ENCODE data around the gene BLOC1S2.
"Not testable (repeated sequence)": the region's sequence is repeated elsewhere in the genome, so short reads cannot be mapped to it uniquely, and the experiment has no call there.

The BLOC1S2 gene
- total RNA-seq: 54.4 to 159 (median 93.8) reads per million in 18 experiments

- peak; percentile 89 to 96 for DNase-seq
These were observed at the start of gene BLOC1S2 for GRCh38 chr10:100286051-100287033. Gene BLOC1S2, minus strand, starts transcription at chr10:100286680. Its CDS starts 21 bp downstream, at chr10:100286659.

DNA sequence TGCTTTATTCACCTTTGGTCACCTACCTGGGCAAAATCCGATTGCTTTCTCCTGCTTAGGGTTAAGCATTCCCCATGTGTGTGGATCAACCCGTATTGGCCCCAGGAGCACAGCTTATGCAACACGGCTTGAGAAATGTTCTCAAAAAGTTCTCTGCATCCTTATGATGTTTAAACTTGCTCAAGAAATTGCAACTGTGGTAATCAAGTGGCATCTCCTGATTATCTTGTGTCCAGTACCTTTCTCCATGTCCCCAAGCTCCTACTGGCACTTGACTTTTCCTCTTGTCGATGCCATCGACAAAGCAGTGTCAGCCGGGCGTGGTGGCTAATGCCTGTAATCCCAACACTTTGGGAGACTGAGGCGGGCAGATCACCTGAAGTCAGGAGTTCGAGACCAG, 48.3 kb upstream of the BLOC1S2 start:
- DNase-seq: no peak

GRCh38 chr10:100333661-100334440, 47.4 kb upstream of the BLOC1S2 start:
- DNase-seq: no peak

DNA sequence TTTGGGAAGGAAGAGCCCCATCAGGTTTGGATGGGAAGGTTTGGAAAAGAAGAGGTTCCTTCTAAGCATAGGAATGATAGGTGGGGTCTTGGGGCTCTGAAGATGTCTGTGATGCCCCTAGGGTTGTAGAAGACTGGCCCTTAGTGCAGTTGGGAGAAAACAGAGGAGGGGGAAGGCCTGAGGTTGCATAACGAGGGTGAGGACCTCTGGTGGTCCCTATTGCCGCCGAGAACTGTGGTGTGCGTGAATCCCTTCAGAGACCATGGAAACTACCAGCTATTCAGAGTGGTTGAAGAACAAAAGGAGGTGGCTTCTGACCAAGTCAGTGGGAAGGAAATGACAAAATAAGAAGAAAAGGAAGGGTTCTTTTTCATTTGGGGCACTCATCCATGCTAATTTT, 46.6 kb upstream of the BLOC1S2 start:
- DNase-seq: no peak

GRCh38 chr10:100330079-100330478, 43.6 kb upstream of the BLOC1S2 start, which contains the start of gene PKD2L1:
Gene PKD2L1, minus strand, starts transcription at chr10:100330228. Its CDS starts 125 bp downstream, at chr10:100330103.
- no peak for DNase-seq

- DNase-seq: no peak
These were observed 41.7 kb upstream of the BLOC1S2 start for GRCh38 chr10:100328198-100328597.

DNA sequence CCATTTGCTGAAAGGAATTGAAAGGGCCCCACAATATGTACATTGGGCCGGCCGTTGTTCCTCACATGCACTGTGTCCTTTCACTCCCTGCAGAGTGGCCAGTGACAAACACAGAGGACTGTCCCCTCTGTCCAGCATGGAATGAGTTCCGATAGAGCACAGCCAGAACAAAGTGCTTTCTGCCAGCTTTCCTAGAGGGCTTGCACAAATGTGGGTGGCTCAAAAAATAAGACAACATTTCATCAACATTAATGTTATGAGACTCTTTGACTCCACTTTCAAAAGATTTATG, 41.2 kb upstream of the BLOC1S2 start:
- no peak for DNase-seq

- peak; percentile 77 to 80 for DNase-seq
These were observed 40.7 kb upstream of the BLOC1S2 start for GRCh38 chr10:100327007-100327717.

DNA sequence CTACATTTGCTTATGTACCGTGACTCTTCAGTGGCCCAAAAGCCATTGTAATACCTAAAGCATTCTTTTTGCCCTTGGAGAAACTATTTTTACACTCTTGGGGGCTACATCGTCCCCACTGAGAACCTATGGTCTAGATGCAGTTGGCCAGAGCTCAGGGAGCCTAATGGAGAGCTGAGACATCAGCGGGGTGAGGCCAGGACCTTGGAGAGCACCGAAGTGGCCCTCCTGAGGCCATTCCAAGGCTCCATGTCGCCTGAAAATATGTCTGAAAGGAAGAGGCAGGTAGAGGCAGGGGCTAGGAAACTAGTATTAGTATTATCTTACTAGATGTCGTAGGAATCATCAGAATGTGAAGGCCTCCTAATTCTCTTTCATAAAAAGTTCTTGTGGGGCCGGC, 38.7 kb upstream of the BLOC1S2 start:
- DNase-seq: no peak

- no peak for DNase-seq
These were observed 33.4 kb upstream of the BLOC1S2 start for GRCh38 chr10:100319707-100320402.

DNA sequence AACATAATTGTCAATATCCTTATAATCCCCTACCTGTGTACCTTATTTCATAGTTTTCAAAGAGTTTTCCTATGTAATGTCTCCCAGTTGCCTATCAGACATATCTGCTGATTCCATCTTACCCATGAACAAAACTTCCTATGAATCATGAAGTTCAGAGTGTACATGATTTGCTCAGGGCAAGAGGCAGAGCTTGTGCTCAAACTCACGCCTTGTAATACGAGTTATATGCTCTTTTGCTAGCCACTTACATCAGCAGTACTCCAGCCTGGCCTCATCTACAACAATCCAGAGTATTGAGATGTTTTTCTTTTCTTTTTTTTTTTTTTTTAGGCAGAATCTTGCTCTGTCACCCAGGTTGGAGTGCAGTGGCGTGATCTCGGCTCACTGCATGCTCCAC, 31.7 kb upstream of the BLOC1S2 start:
- no peak for DNase-seq

DNA sequence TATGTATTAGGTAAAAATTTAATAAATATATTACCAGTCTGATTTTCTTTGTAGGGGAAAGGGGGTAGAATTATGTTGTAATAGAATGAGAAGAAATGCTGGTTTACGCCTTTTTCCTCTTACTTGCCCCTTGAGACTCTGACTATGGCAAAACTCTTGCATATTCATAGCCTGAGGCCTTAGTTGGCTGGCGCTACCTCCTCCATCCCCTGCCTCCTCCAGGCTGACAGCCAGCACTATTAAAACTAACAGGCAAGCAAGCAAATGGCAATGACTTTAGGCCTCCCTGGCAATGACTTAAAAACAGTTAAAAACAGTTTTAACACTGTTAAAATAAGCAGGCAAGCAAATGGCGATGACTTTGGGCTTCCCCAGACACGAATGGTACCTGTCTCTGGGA, 29.1 kb upstream of the BLOC1S2 start:
- no peak for DNase-seq

DNA sequence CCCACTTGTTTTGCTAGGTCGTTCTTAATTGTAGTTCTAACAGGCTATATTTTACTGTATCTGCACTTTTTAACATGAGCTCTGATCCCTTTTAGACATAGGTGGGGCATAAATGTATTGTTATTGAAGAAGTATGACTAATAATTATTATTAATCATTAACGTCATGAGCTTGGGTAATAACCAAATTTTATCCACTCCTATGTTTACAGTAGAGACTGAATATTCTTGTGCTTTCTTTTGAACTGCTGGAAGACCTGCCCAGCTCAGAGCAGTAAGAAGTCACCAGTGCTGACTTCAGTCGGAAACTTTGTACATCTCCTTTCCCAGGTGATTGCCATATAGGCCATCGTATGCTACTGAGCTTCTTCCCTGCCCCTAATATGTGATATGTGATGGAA, 24.8 kb upstream of the BLOC1S2 start:
- no peak for DNase-seq

- peak; percentile 61 to 76 for DNase-seq
These were observed 21.2 kb upstream of the BLOC1S2 start for GRCh38 chr10:100307684-100308083.

DNA sequence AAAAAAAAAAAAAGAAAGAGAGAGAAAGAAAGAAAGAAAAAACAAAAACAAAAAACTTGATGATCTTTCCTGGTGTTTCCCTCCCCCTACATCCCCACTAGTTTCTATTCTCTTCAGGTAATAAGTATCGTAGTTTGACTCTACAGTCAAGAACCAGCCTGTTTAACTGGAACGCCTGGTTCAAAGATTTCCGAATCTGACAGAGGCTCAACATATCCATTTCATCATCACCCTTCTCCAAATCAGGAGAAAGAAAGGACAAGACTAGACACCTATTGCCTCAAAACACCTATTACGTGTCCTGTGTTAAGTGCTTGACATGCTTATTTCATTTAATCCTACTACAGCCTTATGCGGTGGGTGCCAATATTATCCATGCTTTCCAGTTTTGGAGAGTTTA, 20.4 kb upstream of the BLOC1S2 start:
- DNase-seq: no peak

GRCh38 chr10:100304414-100304813, 17.9 kb upstream of the BLOC1S2 start:
- no peak for DNase-seq

DNA sequence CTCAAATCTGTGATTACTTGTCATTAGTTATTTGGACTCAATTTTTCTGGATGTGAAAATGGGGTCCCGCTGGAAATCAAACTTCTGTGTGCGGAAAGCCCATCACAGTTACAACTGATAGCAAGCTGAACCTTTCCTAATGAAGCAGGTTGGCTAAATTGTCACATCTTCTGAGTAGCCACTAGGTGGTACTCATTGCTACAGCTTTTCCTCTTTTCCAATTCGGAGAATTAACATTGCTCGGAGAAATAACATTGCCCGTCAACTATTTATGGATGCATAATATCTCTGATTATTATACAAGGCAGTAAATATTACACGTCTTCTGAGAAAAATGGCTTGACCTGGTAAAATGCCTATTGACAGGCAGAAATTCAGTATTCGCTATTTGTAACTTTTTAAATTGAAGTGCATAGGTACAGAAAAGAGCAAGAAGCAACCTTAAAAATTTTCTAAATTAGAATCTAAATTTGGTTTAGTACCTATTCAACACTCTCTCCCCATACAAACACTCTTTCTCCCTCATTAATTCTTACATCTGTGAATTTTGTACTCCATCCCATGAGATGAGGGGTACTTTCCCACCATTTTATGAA, 17.3 kb upstream of the BLOC1S2 start:
- DNase-seq: peak; percentile 25 to 36

DNA sequence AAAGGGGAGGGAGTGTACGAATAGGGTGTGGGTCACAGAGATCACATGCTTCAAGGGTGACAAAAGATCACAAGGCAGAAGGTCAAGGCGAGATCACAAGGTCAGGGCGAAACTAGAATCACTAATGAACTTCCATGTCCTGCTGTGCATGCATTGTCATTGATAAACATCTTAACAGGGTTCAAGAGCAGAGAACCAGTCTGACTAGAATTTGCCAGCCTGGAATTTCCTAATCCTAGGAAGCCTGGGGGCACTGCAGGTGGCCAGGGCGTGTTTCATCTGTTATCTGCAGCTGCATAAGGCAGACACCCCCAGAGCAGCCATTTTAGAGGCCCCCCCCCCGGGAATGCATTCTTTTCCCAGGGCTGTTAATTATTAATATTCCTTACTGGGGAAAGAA, 14.6 kb upstream of the BLOC1S2 start:
- DNase-seq: not testable (repeated sequence)

- no peak for DNase-seq
These were observed 10.8 kb upstream of the BLOC1S2 start for GRCh38 chr10:100297242-100297641.

DNA sequence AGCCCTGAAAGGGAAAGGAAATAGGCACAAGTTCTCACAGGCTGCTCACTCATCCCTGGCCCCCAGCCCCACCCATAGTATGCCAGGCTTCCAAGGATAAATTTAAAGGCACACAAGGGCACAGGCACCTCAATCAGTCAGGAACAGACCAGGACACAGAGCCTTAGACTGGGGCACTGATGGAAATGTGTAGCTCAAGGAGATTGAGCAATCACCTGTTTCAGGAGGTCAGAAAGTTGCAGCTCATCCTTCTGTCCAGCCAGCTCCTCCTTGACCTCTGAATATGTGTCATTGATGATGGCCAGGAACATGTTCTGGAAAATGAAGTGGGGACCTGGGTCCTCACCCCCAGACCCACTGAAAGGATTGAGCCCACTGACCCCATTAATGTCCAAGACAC, 6.6 kb upstream of the BLOC1S2 start:
- no peak for DNase-seq

- DNase-seq: peak; percentile 64 to 75
These were observed 5.8 kb upstream of the BLOC1S2 start for GRCh38 chr10:100292300-100292699.

GRCh38 chr10:100291356-100291755, 4.9 kb upstream of the BLOC1S2 start:
- DNase-seq: peak; percentile 80 to 84

Data from inflammatory macrophage (primary cell).